HEK293 (cell line): ENCODE measurements around the gene TMEM114.
A peak's percentile ranks its signal among the peaks of the same experiment; 100 is the strongest.

Source experiments
- CTCF ChIA-PET: fragments of 350-600 bp; formaldehyde crosslinking; extraction: SDS; loops from one replicate; lab custom pipeline; 2021; ENCODE audit warnings: antibody characterized with exemption; lab: Yijun Ruan, JAX
- POLR2A ChIA-PET: fragments of 300-600 bp; formaldehyde crosslinking; extraction: SDS; loops from one replicate; lab custom pipeline; 2020; ENCODE audit warnings: antibody characterized with exemption, inconsistent platforms; lab: Yijun Ruan, JAX
- H3K27ac ChIP-seq: fragments of 200-500 bp; sonication (Bioruptor generic); 2 replicates; pipeline ENCODE4 v1.5.1; 2014; ENCODE audit warnings: low read depth, low read length, control low read depth, inconsistent platforms; ENCODE audit errors: extremely low read depth
- H3K36me3 ChIP-seq, 2 experiments: fragments of 200-500 bp in 1 of 2; sonication (Bioruptor generic) in 1 of 2; 1 replicate in 1 of 2; 2 replicates in 1 of 2; pipeline ENCODE4 v1.5.1; 2014 to 2017; ENCODE audit warnings: inconsistent platforms in 2 of 2, low read length in 2 of 2; ENCODE audit not compliant: control insufficient read depth in 2 of 2, insufficient read depth in 1 of 2
- H3K4me1 ChIP-seq: fragments of 200-500 bp; sonication (Bioruptor generic); 2 replicates; pipeline ENCODE4 v1.5.1; 2014; ENCODE audit warnings: mild to moderate bottlenecking, low read length, inconsistent platforms; ENCODE audit not compliant: control insufficient read depth, insufficient read depth
- H3K4me3 ChIP-seq: 2 replicates; pipeline ENCODE4 v1.5.1; 2011; ENCODE audit warnings: low read depth, mild to moderate bottlenecking, control low read depth, low read length, moderate library complexity
- H3K9me3 ChIP-seq: fragments of 200-500 bp; sonication (Bioruptor generic); 2 replicates; pipeline ENCODE4 v1.5.1; 2014; ENCODE audit warnings: low read depth, low read length, inconsistent platforms; ENCODE audit not compliant: control insufficient read depth, insufficient read depth
- INSM2 ChIP-seq: fragments of 450-650 bp; formaldehyde crosslinking; IDR thresholded peaks from 2 replicates; pipeline ENCODE4 v1.5.1; 2016; ENCODE audit warnings: missing biosample characterization, missing genetic modification characterization
- PRDM1 ChIP-seq: fragments of 450-650 bp; formaldehyde crosslinking; IDR thresholded peaks from 2 replicates; pipeline ENCODE4; 2016; ENCODE audit warnings: missing biosample characterization, missing genetic modification characterization
- SCRT1 ChIP-seq: fragments of 450-650 bp; formaldehyde crosslinking; IDR thresholded peaks from 2 replicates; pipeline ENCODE4 v1.5.1; 2016; ENCODE audit warnings: missing biosample characterization, missing genetic modification characterization, borderline replicate concordance
- ZBTB11 ChIP-seq: fragments of 450-650 bp; formaldehyde crosslinking; conservative IDR thresholded peaks from 2 replicates; pipeline ENCODE4 v1.5.1; 2016; ENCODE audit warnings: low read depth, missing biosample characterization, missing genetic modification characterization
- ZBTB17 ChIP-seq: fragments of 450-650 bp; formaldehyde crosslinking; IDR thresholded peaks from 2 replicates; pipeline ENCODE4 v1.5.1; 2016; ENCODE audit warnings: missing biosample characterization, missing genetic modification characterization
- ZBTB49 ChIP-seq: fragments of 450-650 bp; formaldehyde crosslinking; IDR thresholded peaks from 2 replicates; pipeline ENCODE4 v1.5.1; 2016; ENCODE audit warnings: missing biosample characterization, missing genetic modification characterization, low read depth
- ZNF10 ChIP-seq: fragments of 450-650 bp; formaldehyde crosslinking; IDR thresholded peaks from 2 replicates; pipeline ENCODE4 v1.5.1; 2017; ENCODE audit warnings: missing biosample characterization, missing genetic modification characterization
- ZNF157 ChIP-seq: fragments of 450-650 bp; formaldehyde crosslinking; IDR thresholded peaks from 2 replicates; pipeline ENCODE4 v1.5.1; 2016; ENCODE audit warnings: missing biosample characterization, missing genetic modification characterization
- ZNF169 ChIP-seq: fragments of 450-650 bp; formaldehyde crosslinking; IDR thresholded peaks from 2 replicates; pipeline ENCODE4 v1.5.1; 2016; ENCODE audit warnings: missing biosample characterization, missing genetic modification characterization
- ZNF292 ChIP-seq: fragments of 450-650 bp; formaldehyde crosslinking; IDR thresholded peaks from 2 replicates; pipeline ENCODE4 v1.5.1; 2016; ENCODE audit warnings: low read depth, missing biosample characterization, missing genetic modification characterization, borderline replicate concordance
- ZNF423 ChIP-seq: fragments of 450-650 bp; formaldehyde crosslinking; IDR thresholded peaks from 2 replicates; pipeline ENCODE4 v1.5.1; 2016; ENCODE audit warnings: missing biosample characterization, missing genetic modification characterization
- ZNF585B ChIP-seq: fragments of 450-650 bp; formaldehyde crosslinking; IDR thresholded peaks from 2 replicates; pipeline ENCODE4 v1.5.1; 2016; ENCODE audit warnings: missing biosample characterization, missing genetic modification characterization
- ZNF600 ChIP-seq: fragments of 450-650 bp; formaldehyde crosslinking; IDR thresholded peaks from 2 replicates; pipeline ENCODE4 v1.5.1; 2016; ENCODE audit warnings: missing biosample characterization, missing genetic modification characterization
- ZNF768 ChIP-seq: fragments of 450-650 bp; formaldehyde crosslinking; IDR thresholded peaks from 2 replicates; pipeline ENCODE4 v1.5.1; 2018; ENCODE audit warnings: missing biosample characterization, mild to moderate bottlenecking, missing genetic modification characterization
- TF ChIP-seq, protein P1 (sequence below): sonication (generic); formaldehyde crosslinking; IDR thresholded peaks from 2 replicates; pipeline ENCODE4 v1.8.1; 2022; ENCODE audit warnings: mild to moderate bottlenecking, moderate library complexity, missing genetic modification reagents
- TF ChIP-seq, protein P2 (sequence below): fragments of 450-650 bp; formaldehyde crosslinking; IDR thresholded peaks from 2 replicates; pipeline ENCODE4 v1.5.1; 2017; ENCODE audit warnings: missing biosample characterization, missing genetic modification characterization

Gene TMEM114

DNA sequence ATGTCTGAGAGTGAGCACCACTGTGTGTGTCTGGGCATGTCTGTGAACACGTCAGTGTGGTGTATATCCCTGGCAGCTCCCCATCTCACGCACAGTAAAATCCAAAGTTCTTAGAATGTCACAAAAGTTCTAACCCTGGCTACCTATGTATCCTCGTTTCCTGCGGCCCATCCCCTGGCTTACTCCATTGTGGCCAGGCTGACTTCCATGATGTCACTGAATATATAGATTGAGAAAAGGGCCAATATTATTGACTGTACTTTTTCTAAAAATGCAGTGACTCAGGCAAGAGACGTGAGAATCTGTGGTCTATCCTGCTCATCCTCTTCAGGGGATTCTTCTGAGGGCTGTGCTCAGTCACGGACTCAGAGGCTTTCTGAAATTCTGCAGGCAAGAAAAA lies 30.2 kb upstream of the TMEM114 start (continued):
- TF ChIP-seq ZNF10 (tag by site-specific recombination) = no peak
- TF ChIP-seq ZNF600 (tag by site-specific recombination) = no peak
- TF ChIP-seq INSM2 (tag by site-specific recombination) = no peak
- no peak for TF ChIP-seq ZNF768 (tag by site-specific recombination)

- no peak overlapping the region for H3K4me3 ChIP-seq
- H3K27ac ChIP-seq = no peak overlapping the region
- CTCF ChIA-PET = no interaction called here
- POLR2A ChIA-PET = no interaction called here
- H3K4me1 ChIP-seq = peaks cover 4% of the 10 kb centered on the region; the same call in 1 of the 2 replicates
- H3K9me3 ChIP-seq = no peaks in the 10 kb centered on the region
- H3K36me3 ChIP-seq = peaks cover 4 to 9% of the 10 kb centered on the region in 2 experiments; a peak in 1 of 3 replicates
- TF ChIP-seq ZNF423 (tag by site-specific recombination) = no peak
- TF ChIP-seq ZNF585B = peak; percentile 33; the same call in 1 of the 2 replicates
These were observed 29.5 kb upstream of the TMEM114 start for GRCh38 chr16:8619671-8620370.

DNA sequence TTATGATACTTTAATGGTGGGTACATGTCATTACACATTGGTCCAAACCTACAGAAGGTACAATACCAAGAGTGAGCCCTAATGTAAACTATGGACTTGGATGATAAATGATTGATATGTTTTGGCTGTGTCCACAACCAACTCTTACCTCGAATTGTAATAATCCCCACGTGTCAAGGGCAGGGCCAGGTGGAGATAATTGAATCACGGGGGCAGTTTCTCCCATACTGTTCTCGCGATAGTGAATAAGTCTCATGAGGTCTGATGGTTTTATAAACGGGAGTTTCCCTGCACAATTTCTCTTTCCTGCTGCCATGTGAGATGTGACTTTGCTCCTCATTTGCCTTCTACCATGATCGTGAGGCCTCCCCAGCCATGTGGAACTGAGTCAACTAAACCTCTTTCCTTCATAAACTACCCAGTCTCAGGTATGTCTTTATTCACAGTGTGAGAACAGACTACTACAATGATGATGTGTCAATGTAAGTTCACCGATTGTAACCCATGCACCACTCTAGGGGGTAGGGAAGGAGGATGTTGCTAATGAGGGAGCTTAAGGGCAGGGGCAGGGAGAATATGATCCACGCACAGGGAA lies 24.2 kb upstream of the TMEM114 start:
- no peaks in the 10 kb centered on the region for H3K4me1 ChIP-seq
- H3K9me3 ChIP-seq = no peaks in the 10 kb centered on the region
- H3K36me3 ChIP-seq = no peaks in the 10 kb centered on the region
- ChIA-PET POLR2A (no interaction called here), CTCF (no interaction called here)
- H3K4me3 ChIP-seq = no peak overlapping the region
- H3K27ac ChIP-seq = no peak overlapping the region
- TF ChIP-seq, protein P1, sequence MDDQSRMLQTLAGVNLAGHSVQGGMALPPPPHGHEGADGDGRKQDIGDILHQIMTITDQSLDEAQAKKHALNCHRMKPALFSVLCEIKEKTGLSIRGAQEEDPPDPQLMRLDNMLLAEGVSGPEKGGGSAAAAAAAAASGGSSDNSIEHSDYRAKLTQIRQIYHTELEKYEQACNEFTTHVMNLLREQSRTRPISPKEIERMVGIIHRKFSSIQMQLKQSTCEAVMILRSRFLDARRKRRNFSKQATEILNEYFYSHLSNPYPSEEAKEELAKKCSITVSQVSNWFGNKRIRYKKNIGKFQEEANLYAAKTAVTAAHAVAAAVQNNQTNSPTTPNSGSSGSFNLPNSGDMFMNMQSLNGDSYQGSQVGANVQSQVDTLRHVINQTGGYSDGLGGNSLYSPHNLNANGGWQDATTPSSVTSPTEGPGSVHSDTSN (CRISPR knock-in tag) = no peak
- no peak for TF ChIP-seq SCRT1 (tag by site-specific recombination)
- no peak for TF ChIP-seq ZNF292
- no peak for TF ChIP-seq ZBTB11
- no peak for TF ChIP-seq ZNF157 (tag by site-specific recombination)
- TF ChIP-seq, all 188 proteins: peak for 0

GRCh38 chr16:8611886-8612600 lies 21.7 kb upstream of the TMEM114 start:
- CTCF ChIA-PET = interaction anchor here (0.6 to 1.3 kb wide), 3 partner anchors 38 to 354 kb away, joined by 3 to 4 read pairs (median 3); no protein-coding TSS in a partner anchor
- POLR2A ChIA-PET = no interaction called here
- TF ChIP-seq, protein P2, sequence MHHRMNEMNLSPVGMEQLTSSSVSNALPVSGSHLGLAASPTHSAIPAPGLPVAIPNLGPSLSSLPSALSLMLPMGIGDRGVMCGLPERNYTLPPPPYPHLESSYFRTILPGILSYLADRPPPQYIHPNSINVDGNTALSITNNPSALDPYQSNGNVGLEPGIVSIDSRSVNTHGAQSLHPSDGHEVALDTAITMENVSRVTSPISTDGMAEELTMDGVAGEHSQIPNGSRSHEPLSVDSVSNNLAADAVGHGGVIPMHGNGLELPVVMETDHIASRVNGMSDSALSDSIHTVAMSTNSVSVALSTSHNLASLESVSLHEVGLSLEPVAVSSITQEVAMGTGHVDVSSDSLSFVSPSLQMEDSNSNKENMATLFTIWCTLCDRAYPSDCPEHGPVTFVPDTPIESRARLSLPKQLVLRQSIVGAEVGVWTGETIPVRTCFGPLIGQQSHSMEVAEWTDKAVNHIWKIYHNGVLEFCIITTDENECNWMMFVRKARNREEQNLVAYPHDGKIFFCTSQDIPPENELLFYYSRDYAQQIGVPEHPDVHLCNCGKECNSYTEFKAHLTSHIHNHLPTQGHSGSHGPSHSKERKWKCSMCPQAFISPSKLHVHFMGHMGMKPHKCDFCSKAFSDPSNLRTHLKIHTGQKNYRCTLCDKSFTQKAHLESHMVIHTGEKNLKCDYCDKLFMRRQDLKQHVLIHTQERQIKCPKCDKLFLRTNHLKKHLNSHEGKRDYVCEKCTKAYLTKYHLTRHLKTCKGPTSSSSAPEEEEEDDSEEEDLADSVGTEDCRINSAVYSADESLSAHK (tag by site-specific recombination) = no peak
- no peak for TF ChIP-seq ZBTB17 (tag by site-specific recombination)
- TF ChIP-seq ZBTB49 (tag by site-specific recombination) = no peak
- no peak for TF ChIP-seq PRDM1 (tag by site-specific recombination)
- no peak for TF ChIP-seq ZNF169

More at GRCh38 chr16:8611886-8612600, 21.7 kb upstream of the TMEM114 start:
- no peak overlapping the region for H3K4me3 ChIP-seq
- no peaks in the 10 kb centered on the region for H3K36me3 ChIP-seq
- H3K4me1 ChIP-seq = no peaks in the 10 kb centered on the region
- no peak overlapping the region for H3K27ac ChIP-seq
- no peaks in the 10 kb centered on the region for H3K9me3 ChIP-seq
